RWPE2 (cell line): Measurements from ENCODE around the gene ITGB3.
A peak's percentile ranks its signal among the peaks of the same experiment; 100 is the strongest.

ENCODE experiments used
- ATAC-seq: fragments of 200-7000 bp; cut with Tn5 transposase; 3 replicates; pipeline ENCODE4 v1.9.1; 2021; ENCODE audit warnings: low read depth
- DNase-seq: peaks from one replicate; pipeline ENCODE4 v3.0.0-alpha.2; 2020; ENCODE audit warnings: low spot score
- H3K27ac ChIP-seq: fragments of 450-650 bp; 2 replicates; pipeline ENCODE4 v1.5.1; 2017; ENCODE audit warnings: mild to moderate bottlenecking; ENCODE audit not compliant: poor library complexity, severe bottlenecking
- H3K27me3 ChIP-seq: fragments of 250-450 bp; sonication (Bioruptor Pico); 2 replicates; pipeline ENCODE4 v1.5.1; 2021; ENCODE audit warnings: mild to moderate bottlenecking, moderate library complexity; ENCODE audit not compliant: insufficient read depth, poor library complexity, severe bottlenecking
- H3K36me3 ChIP-seq: fragments of 250-450 bp; sonication (Bioruptor Pico); 2 replicates; pipeline ENCODE4 v1.5.1; 2020; ENCODE audit warnings: low read depth, mild to moderate bottlenecking, moderate library complexity
- H3K4me1 ChIP-seq: fragments of 250-450 bp; sonication (Bioruptor Pico); 2 replicates; pipeline ENCODE4 v1.5.1; 2021; ENCODE audit warnings: mild to moderate bottlenecking, moderate library complexity; ENCODE audit not compliant: insufficient read depth, poor library complexity, severe bottlenecking
- H3K4me3 ChIP-seq: fragments of 250-450 bp; sonication (Bioruptor Pico); 2 replicates; pipeline ENCODE4 v1.5.1; 2021; ENCODE audit warnings: mild to moderate bottlenecking, moderate library complexity; ENCODE audit not compliant: severe bottlenecking
- H3K9me3 ChIP-seq: fragments of 250-450 bp; sonication (Bioruptor Pico); 2 replicates; pipeline ENCODE4 v1.5.1; 2021; ENCODE audit warnings: mild to moderate bottlenecking, moderate library complexity; ENCODE audit not compliant: severe bottlenecking
- TF ChIP-seq, protein P1 (sequence below): fragments of 450-650 bp; IDR thresholded peaks from one replicate; pipeline ENCODE4 v1.5.1; 2017; ENCODE audit warnings: mild to moderate bottlenecking, moderate library complexity; ENCODE audit not compliant: poor library complexity, severe bottlenecking

Gene ITGB3

DNA sequence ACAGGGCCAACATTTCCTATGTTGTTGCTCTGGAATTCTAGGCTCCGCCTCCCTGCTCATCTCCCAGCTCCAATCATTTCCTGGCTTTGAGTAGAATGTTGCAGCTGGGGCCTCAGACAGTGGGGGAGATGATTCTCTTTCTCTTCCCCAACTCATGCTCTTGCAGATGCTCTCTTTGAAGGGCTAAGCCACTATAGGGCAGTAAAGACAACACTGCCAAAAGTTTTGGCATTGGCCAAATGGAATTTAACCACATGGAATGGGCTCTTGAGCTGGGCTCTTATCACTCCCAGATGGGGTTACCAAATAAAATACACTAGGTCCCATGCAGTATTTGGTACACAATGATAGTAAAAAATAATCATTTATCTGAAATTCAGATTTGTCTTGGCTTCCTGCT is 50.6 kb downstream of the ITGB3 start:
- ATAC-seq, result no peak
- no peak for DNase-seq
- Histone ChIP-seq H3K9me3 (no peaks in the 10 kb centered on the region), H3K36me3 (no peaks in the 10 kb centered on the region), H3K4me1 (peaks cover 24% of the 10 kb centered on the region), H3K27ac (no peak overlapping the region), H3K4me3 (no peak overlapping the region), H3K27me3 (no peaks in the 10 kb centered on the region)
- TF ChIP-seq, protein P1, sequence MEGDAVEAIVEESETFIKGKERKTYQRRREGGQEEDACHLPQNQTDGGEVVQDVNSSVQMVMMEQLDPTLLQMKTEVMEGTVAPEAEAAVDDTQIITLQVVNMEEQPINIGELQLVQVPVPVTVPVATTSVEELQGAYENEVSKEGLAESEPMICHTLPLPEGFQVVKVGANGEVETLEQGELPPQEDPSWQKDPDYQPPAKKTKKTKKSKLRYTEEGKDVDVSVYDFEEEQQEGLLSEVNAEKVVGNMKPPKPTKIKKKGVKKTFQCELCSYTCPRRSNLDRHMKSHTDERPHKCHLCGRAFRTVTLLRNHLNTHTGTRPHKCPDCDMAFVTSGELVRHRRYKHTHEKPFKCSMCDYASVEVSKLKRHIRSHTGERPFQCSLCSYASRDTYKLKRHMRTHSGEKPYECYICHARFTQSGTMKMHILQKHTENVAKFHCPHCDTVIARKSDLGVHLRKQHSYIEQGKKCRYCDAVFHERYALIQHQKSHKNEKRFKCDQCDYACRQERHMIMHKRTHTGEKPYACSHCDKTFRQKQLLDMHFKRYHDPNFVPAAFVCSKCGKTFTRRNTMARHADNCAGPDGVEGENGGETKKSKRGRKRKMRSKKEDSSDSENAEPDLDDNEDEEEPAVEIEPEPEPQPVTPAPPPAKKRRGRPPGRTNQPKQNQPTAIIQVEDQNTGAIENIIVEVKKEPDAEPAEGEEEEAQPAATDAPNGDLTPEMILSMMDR, result no peak

DNA sequence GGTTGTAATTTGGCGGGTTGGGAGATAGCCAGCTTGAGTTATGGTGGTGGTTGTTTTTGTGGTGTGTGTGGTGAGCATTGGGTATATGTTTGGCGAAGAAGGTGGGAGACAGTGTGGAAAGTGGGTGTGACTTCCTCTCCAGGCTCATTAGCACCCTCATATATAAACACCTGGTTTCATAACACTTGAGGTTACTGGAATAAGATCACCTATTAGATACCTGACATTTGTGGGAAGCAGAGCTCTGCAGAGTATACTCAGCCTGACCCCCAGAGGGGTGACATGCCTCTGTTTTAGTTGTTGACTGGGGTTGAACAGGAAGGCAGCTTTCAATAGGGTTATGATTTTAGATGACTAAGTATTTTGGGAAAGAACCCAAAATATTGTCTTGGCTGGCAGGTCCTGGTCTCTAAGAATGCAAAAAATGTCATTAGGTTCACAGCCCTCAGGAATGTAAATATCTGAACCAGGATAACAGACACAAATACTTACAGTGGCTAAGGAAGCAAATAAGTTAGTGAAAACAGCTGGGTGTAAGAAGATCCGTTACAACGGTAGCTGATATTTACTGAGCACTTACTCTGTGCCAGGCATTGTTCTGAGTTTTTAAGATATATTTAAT is 51.8 kb downstream of the ITGB3 start:
- Histone ChIP-seq H3K27ac (peak overlapping the region; percentile 85), H3K27me3 (no peaks in the 10 kb centered on the region), H3K36me3 (no peaks in the 10 kb centered on the region), H3K9me3 (no peaks in the 10 kb centered on the region), H3K4me3 (no peak overlapping the region), H3K4me1 (peaks cover 24% of the 10 kb centered on the region)
- no peak for DNase-seq
- TF ChIP-seq, protein P1, result peak; percentile 36
- ATAC-seq, result peak; percentile 90

DNA sequence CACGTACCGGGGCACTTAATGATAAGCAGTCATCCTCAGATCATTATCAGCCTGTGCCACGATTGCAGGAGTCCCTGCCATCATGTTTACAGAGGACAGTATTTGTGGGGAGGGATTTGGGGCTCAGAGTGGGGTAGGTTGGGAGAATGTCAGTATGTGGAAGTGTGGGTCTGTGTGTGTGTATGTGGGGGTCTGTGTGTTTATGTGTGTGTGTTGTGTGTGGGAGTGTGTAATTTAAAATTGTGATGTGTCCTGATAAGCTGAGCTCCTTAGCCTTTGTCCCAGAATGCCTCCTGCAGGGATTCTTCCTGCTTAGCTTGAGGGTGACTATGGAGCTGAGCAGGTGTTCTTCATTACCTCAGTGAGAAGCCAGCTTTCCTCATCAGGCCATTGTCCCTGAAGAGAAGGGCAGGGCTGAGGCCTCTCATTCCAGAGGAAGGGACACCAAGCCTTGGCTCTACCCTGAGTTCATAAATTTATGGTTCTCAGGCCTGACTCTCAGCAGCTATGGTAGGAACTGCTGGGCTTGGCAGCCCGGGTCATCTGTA is 56.6 kb downstream of the ITGB3 start:
- Histone ChIP-seq H3K9me3 (no peaks in the 10 kb centered on the region), H3K4me1 (peaks cover 41% of the 10 kb centered on the region)
- TF ChIP-seq, protein P1, result no peak

DNA sequence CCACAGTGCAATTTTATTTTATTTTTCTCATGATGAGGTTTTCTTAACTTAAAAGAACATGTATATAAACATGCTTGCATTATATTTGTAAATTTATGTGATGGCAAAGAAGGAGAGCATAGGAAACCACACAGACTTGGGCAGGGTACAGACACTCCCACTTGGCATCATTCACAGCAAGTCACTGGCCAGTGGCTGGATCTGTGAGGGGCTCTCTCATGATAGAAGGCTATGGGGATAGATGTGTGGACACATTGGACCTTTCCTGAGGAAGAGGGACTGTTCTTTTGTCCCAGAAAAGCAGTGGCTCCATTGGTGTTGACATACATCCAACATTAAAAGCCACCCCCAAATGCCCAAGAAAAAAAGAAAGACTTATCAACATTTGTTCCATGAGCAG is 57.8 kb downstream of the ITGB3 start:
- Histone ChIP-seq H3K36me3 (no peaks in the 10 kb centered on the region), H3K4me3 (no peak overlapping the region), H3K9me3 (no peaks in the 10 kb centered on the region), H3K27ac (no peak overlapping the region), H3K27me3 (no peaks in the 10 kb centered on the region), H3K4me1 (peaks cover 42% of the 10 kb centered on the region)
- TF ChIP-seq, protein P1, result no peak
- ATAC-seq (no peak), DNase-seq (no peak)

More for the DNA sequence above, 56.6 kb downstream of the ITGB3 start:
- H3K4me3 ChIP-seq, result no peak overlapping the region
- DNase-seq (no peak), ATAC-seq (no peak)
- H3K27me3 ChIP-seq, result no peaks in the 10 kb centered on the region
- no peaks in the 10 kb centered on the region for H3K36me3 ChIP-seq
- no peak overlapping the region for H3K27ac ChIP-seq

DNA sequence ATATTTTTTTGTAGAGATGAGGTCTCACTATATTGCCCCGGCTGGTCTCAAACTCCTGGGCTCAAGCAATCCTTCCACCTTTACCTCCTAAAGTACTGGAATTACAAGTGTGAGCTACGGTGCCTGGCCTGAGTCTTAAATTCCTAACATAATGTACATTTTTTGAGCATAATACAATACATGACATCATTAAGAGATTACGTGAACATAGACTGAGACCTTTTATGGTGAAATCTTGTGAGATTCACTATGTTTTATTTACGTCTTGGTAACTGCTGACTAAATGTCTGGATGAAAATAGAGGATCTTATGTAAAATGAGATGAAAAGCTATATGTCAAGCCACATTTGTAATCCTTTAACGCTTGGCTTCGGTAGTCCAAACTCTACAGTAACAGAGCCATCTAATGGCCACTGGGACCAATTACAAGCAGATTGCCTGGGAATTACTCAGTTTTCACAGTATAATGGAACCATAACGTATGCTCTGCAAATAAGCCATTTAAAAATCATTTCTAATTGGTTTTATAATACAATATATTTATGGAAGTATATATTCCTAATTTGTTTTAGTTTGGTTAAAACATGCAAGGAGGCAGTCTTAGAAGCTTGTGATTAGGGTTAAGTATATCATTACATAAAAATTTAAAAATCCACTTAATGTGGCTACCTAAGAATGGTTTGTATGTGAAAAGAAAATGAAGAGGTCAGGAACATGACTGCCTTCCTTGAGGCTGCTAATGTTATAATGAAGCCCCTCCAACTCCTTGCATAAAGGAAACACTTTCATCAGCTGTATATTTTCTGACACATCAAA is 62.0 kb downstream of the ITGB3 start:
- TF ChIP-seq, protein P1, result peak; percentile 96
- H3K27ac ChIP-seq, result peak overlapping the region; percentile 69
- DNase-seq, result no peak
- H3K27me3 ChIP-seq, result no peaks in the 10 kb centered on the region
- no peak overlapping the region for H3K4me3 ChIP-seq
- ATAC-seq, result peak; percentile 80
- peaks cover 34% of the 10 kb centered on the region for H3K4me1 ChIP-seq
- no peaks in the 10 kb centered on the region for H3K36me3 ChIP-seq
- no peaks in the 10 kb centered on the region for H3K9me3 ChIP-seq
